H1 (cell line): ENCODE data around the gene KLHL9.

ENCODE experiments used
- CEBPB ChIP-seq: IDR thresholded peaks from 2 replicates; pipeline ENCODE4 v1.6.1; 2012; ENCODE audit warnings: low read depth, low read length
- CTCF ChIP-seq, 3 experiments: IDR thresholded peaks; 1 replicate in 2 of 3; 2 replicates in 1 of 3; pipeline versions ENCODE4 v1.5.1 to v1.6.1; 2011; ENCODE audit warnings: low read length in 3 of 3, mild to moderate bottlenecking in 3 of 3, inconsistent platforms in 2 of 3, low read depth in 1 of 3, moderate library complexity in 1 of 3; ENCODE audit not compliant: insufficient read depth in 1 of 3; ENCODE audit errors: control extremely low read depth in 1 of 3
- JUND ChIP-seq: IDR thresholded peaks from 2 replicates; pipeline ENCODE4 v1.6.1; 2011; ENCODE audit warnings: mild to moderate bottlenecking, improper control_type of control experiment, low read length
- MAX ChIP-seq: IDR thresholded peaks from 2 replicates; pipeline ENCODE4 v1.6.1; 2012; ENCODE audit warnings: inconsistent platforms
- POLR2A ChIP-seq, 2 experiments: IDR thresholded peaks; 1 replicate in 1 of 2; 2 replicates in 1 of 2; pipeline ENCODE4 v1.6.1; 2011; ENCODE audit warnings: low read depth in 2 of 2, low read length in 2 of 2, mild to moderate bottlenecking in 2 of 2; ENCODE audit errors: control extremely low read depth in 1 of 2
- RAD21 ChIP-seq, 2 experiments: IDR thresholded peaks in 1 of 2; conservative IDR thresholded peaks in 1 of 2; 2 replicates each; pipeline ENCODE4 v1.6.1; 2011; ENCODE audit warnings: low read depth in 2 of 2, low read length in 2 of 2, improper control_type of control experiment in 1 of 2, inconsistent platforms in 1 of 2, mild to moderate bottlenecking in 1 of 2, moderate library complexity in 1 of 2
- SIN3A ChIP-seq, 2 experiments: IDR thresholded peaks in 1 of 2; conservative IDR thresholded peaks in 1 of 2; 2 replicates each; pipeline ENCODE4 v1.6.1; 2011 to 2012; ENCODE audit warnings: low read length in 2 of 2, improper control_type of control experiment in 1 of 2, low read depth in 1 of 2, mild to moderate bottlenecking in 1 of 2
- TAF1 ChIP-seq: IDR thresholded peaks from 2 replicates; pipeline ENCODE4 v1.6.1; 2011; ENCODE audit warnings: mild to moderate bottlenecking, low read depth, low read length
- USF2 ChIP-seq: IDR thresholded peaks from 2 replicates; pipeline ENCODE4 v1.6.1; 2011; ENCODE audit warnings: low read length, improper control_type of control experiment
- ZNF274 ChIP-seq: IDR thresholded peaks from 2 replicates; pipeline ENCODE4 v1.7.0; 2012; ENCODE audit warnings: low read length, borderline replicate concordance; ENCODE audit errors: extremely low read depth

GRCh38 chr9:21357479-21358460 lies 22.6 kb upstream of the KLHL9 start:
- TF ChIP-seq RAD21 (IDR thresholded peaks at IDR 0.05 in 1 of 2, conservative IDR thresholded peaks at IDR 0.05 in 1 of 2; ENCODE audit: low read depth in 2 of 2, low read length in 2 of 2), result no peak
- TF ChIP-seq CTCF (IDR thresholded peaks at IDR 0.05; ENCODE audit: control extremely low read depth in 1 of 3, insufficient read depth in 1 of 3, low read depth in 1 of 3, low read length in 3 of 3), result no peak
- TF ChIP-seq SIN3A (conservative IDR thresholded peaks at IDR 0.05 in 1 of 2, IDR thresholded peaks at IDR 0.05 in 1 of 2; ENCODE audit: low read depth in 1 of 2, low read length in 2 of 2), result no peak
- TF ChIP-seq USF2, result no peak
- TF ChIP-seq CEBPB, result no peak
- TF ChIP-seq TAF1, result no peak
- TF ChIP-seq POLR2A (IDR thresholded peaks at IDR 0.05; ENCODE audit: control extremely low read depth in 1 of 2, low read depth in 2 of 2, low read length in 2 of 2), result no peak
- TF ChIP-seq ZNF274, result no peak
- no peak for TF ChIP-seq JUND
- no peak for TF ChIP-seq MAX
